H1 (cell line): ENCODE data around the gene GADD45A. TPM values are rescaled to one million over a fixed set of nuclear protein-coding genes. Genes with fewer than 3 reads are reported as not detected.

Source experiments
- BRCA1 ChIP-seq: IDR thresholded peaks from 2 replicates; pipeline ENCODE4 v1.6.1; 2012; ENCODE audit warnings: low read depth, low read length, improper control_type of control experiment
- TAF7 ChIP-seq: optimal IDR thresholded peaks from 2 replicates; pipeline ENCODE3; 2011; ENCODE audit warnings: low read depth, mild to moderate bottlenecking, inconsistent platforms, low read length, moderate library complexity, borderline replicate concordance
- polyA plus RNA-seq, 7 experiments: library from polyadenylated mRNA; depleted of rRNA in 3 of 7; stranded (reverse) in 5 of 7; unstranded in 2 of 7; fragments of >200 nt in 5 of 7; fragments of 200-250 nt in 2 of 7; gene quantifications; 1 replicate in 5 of 7; 2 replicates in 1 of 7; 4 replicates in 1 of 7; pipeline versions ENCODE4 v1.2.1 to v1.2.3, GENCODE V29; 2011 to 2013; ENCODE audit warnings: missing spikeins in 2 of 7, mixed read lengths in 2 of 7
- total RNA-seq: library from RNA; stranded (reverse); fragmentation: NEBNext Ultra II Directional; extraction: Animal tissue kit (Norgen Biotek cat#: 25700); gene quantifications from 2 replicates; pipeline ENCODE4 v1.2.1, GENCODE V29; 2021
- TF ChIP-seq, protein P1 (sequence below): fragments of 300-600 bp; sonication (generic); IDR thresholded peaks from 2 replicates; pipeline ENCODE4 v1.7.1; 2012; ENCODE audit warnings: low read length, moderate library complexity, mild to moderate bottlenecking, inconsistent platforms; ENCODE audit not compliant: insufficient replicate concordance

GADD45A gene
- total and polyA plus RNA-seq, 2 of the 8 experiments (the other 6 are each of a cell fraction or from before 2014, with no cell fraction given): 7.6 to 15.6 TPM

DNA sequence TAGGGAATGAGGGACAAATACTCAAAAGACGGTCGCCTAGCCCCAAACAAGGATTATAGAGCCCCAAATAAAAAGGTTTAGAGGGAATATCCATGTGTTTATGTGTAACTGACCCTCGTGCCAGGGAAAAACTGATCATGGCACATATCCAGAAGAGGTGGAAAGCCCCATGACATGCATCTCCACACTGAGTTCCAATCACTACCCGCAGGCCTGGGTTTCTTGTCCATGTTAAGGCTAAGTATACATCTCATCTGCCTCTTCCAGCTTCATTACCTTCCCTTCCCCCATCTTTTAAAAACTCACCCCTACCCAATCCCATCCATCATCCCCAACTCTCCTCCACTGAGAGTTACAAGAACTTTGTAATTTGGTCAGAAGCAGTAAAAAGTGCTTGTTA is 15.2 kb downstream of the GADD45A start (continued):
- TF ChIP-seq, protein P1, sequence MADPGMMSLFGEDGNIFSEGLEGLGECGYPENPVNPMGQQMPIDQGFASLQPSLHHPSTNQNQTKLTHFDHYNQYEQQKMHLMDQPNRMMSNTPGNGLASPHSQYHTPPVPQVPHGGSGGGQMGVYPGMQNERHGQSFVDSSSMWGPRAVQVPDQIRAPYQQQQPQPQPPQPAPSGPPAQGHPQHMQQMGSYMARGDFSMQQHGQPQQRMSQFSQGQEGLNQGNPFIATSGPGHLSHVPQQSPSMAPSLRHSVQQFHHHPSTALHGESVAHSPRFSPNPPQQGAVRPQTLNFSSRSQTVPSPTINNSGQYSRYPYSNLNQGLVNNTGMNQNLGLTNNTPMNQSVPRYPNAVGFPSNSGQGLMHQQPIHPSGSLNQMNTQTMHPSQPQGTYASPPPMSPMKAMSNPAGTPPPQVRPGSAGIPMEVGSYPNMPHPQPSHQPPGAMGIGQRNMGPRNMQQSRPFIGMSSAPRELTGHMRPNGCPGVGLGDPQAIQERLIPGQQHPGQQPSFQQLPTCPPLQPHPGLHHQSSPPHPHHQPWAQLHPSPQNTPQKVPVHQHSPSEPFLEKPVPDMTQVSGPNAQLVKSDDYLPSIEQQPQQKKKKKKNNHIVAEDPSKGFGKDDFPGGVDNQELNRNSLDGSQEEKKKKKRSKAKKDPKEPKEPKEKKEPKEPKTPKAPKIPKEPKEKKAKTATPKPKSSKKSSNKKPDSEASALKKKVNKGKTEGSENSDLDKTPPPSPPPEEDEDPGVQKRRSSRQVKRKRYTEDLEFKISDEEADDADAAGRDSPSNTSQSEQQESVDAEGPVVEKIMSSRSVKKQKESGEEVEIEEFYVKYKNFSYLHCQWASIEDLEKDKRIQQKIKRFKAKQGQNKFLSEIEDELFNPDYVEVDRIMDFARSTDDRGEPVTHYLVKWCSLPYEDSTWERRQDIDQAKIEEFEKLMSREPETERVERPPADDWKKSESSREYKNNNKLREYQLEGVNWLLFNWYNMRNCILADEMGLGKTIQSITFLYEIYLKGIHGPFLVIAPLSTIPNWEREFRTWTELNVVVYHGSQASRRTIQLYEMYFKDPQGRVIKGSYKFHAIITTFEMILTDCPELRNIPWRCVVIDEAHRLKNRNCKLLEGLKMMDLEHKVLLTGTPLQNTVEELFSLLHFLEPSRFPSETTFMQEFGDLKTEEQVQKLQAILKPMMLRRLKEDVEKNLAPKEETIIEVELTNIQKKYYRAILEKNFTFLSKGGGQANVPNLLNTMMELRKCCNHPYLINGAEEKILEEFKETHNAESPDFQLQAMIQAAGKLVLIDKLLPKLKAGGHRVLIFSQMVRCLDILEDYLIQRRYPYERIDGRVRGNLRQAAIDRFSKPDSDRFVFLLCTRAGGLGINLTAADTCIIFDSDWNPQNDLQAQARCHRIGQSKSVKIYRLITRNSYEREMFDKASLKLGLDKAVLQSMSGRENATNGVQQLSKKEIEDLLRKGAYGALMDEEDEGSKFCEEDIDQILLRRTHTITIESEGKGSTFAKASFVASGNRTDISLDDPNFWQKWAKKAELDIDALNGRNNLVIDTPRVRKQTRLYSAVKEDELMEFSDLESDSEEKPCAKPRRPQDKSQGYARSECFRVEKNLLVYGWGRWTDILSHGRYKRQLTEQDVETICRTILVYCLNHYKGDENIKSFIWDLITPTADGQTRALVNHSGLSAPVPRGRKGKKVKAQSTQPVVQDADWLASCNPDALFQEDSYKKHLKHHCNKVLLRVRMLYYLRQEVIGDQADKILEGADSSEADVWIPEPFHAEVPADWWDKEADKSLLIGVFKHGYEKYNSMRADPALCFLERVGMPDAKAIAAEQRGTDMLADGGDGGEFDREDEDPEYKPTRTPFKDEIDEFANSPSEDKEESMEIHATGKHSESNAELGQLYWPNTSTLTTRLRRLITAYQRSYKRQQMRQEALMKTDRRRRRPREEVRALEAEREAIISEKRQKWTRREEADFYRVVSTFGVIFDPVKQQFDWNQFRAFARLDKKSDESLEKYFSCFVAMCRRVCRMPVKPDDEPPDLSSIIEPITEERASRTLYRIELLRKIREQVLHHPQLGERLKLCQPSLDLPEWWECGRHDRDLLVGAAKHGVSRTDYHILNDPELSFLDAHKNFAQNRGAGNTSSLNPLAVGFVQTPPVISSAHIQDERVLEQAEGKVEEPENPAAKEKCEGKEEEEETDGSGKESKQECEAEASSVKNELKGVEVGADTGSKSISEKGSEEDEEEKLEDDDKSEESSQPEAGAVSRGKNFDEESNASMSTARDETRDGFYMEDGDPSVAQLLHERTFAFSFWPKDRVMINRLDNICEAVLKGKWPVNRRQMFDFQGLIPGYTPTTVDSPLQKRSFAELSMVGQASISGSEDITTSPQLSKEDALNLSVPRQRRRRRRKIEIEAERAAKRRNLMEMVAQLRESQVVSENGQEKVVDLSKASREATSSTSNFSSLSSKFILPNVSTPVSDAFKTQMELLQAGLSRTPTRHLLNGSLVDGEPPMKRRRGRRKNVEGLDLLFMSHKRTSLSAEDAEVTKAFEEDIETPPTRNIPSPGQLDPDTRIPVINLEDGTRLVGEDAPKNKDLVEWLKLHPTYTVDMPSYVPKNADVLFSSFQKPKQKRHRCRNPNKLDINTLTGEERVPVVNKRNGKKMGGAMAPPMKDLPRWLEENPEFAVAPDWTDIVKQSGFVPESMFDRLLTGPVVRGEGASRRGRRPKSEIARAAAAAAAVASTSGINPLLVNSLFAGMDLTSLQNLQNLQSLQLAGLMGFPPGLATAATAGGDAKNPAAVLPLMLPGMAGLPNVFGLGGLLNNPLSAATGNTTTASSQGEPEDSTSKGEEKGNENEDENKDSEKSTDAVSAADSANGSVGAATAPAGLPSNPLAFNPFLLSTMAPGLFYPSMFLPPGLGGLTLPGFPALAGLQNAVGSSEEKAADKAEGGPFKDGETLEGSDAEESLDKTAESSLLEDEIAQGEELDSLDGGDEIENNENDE: no peak
- TF ChIP-seq TAF7 (no peak), BRCA1 (no peak)
